Mesenchymal stem cell (in vitro differentiated cells and primary cell): ENCODE measurements around the gene LCORL.

ENCODE experiments used
- DNase-seq: peaks from one replicate; pipeline ENCODE4 v3.0.0-alpha.2; 2013
- H2AFZ ChIP-seq: one replicate; pipeline ENCODE4 v1.6.1; 2013; ENCODE audit warnings: low read depth, mild to moderate bottlenecking, control low read depth, inconsistent platforms, low read length, moderate library complexity
- H2AK5ac ChIP-seq: 2 replicates; pipeline ENCODE4 v1.6.1; 2013; ENCODE audit warnings: low read length, moderate library complexity, mild to moderate bottlenecking, inconsistent platforms; ENCODE audit not compliant: severe bottlenecking
- H2BK120ac ChIP-seq: one replicate; pipeline ENCODE4 v1.6.1; 2013; ENCODE audit warnings: low read depth, mild to moderate bottlenecking, inconsistent platforms, low read length, moderate library complexity
- H2BK12ac ChIP-seq, 2 experiments: one replicate each; pipeline ENCODE4 v1.6.1; 2013; ENCODE audit warnings: inconsistent platforms in 2 of 2, low read length in 2 of 2, mild to moderate bottlenecking in 2 of 2, moderate library complexity in 2 of 2, control low read depth in 1 of 2
- H2BK15ac ChIP-seq: one replicate; pipeline ENCODE4 v1.6.1; 2013; ENCODE audit warnings: mild to moderate bottlenecking, low read depth, inconsistent platforms; ENCODE audit not compliant: poor library complexity, severe bottlenecking
- H2BK5ac ChIP-seq: 2 replicates; pipeline ENCODE4 v1.6.1; 2013; ENCODE audit warnings: low read depth, mild to moderate bottlenecking, low read length, control low read depth, inconsistent platforms; ENCODE audit not compliant: poor library complexity, severe bottlenecking
- H3K14ac ChIP-seq, 2 experiments: one replicate each; pipeline ENCODE4 v1.6.1; 2013; ENCODE audit warnings: inconsistent platforms in 2 of 2, low read length in 2 of 2, control low read depth in 1 of 2, mild to moderate bottlenecking in 1 of 2, moderate library complexity in 1 of 2
- H3K18ac ChIP-seq, 2 experiments: one replicate each; pipeline ENCODE4 v1.6.1; 2013; ENCODE audit warnings: inconsistent platforms in 2 of 2, low read length in 2 of 2, control low read depth in 1 of 2, low read depth in 1 of 2, mild to moderate bottlenecking in 1 of 2
- H3K23ac ChIP-seq, 2 experiments: one replicate each; pipeline ENCODE4 v1.6.1; 2013; ENCODE audit warnings: inconsistent platforms in 2 of 2, low read length in 2 of 2, mild to moderate bottlenecking in 2 of 2, moderate library complexity in 2 of 2, control low read depth in 1 of 2
- H3K27ac ChIP-seq: 2 replicates; pipeline ENCODE4 v1.5.1; 2013; ENCODE audit warnings: mild to moderate bottlenecking, moderate library complexity, low read length, control low read depth, inconsistent platforms; ENCODE audit not compliant: poor library complexity, severe bottlenecking
- H3K27me3 ChIP-seq, 2 experiments: 2 replicates each; pipeline versions ENCODE4 v1.6.1 to v1.7.0; 2013; ENCODE audit warnings: low read length in 2 of 2, mild to moderate bottlenecking in 2 of 2, moderate library complexity in 2 of 2, control low read depth in 1 of 2, inconsistent platforms in 1 of 2; ENCODE audit not compliant: control insufficient read depth in 1 of 2, insufficient read depth in 1 of 2
- H3K36me3 ChIP-seq, 2 experiments: 2 replicates each; pipeline versions ENCODE4 v1.6.1 to v1.7.0; 2013; ENCODE audit warnings: low read length in 2 of 2, control low read depth in 1 of 2, inconsistent platforms in 1 of 2, low read depth in 1 of 2, mild to moderate bottlenecking in 1 of 2; ENCODE audit not compliant: insufficient read depth in 2 of 2, control insufficient read depth in 1 of 2
- H3K4ac ChIP-seq, 2 experiments: one replicate each; pipeline ENCODE4 v1.6.1; 2013; ENCODE audit warnings: inconsistent platforms in 2 of 2, low read length in 2 of 2, mild to moderate bottlenecking in 2 of 2, moderate library complexity in 2 of 2, control low read depth in 1 of 2, low read depth in 1 of 2
- H3K4me1 ChIP-seq: 2 replicates; pipeline ENCODE4 v1.6.1; 2013; ENCODE audit warnings: low read depth, low read length, control low read depth; ENCODE audit not compliant: control insufficient read depth, insufficient read depth
- H3K4me2 ChIP-seq: 2 replicates; pipeline ENCODE4 v1.6.1; 2013; ENCODE audit warnings: low read length, mild to moderate bottlenecking, inconsistent platforms; ENCODE audit not compliant: poor library complexity, severe bottlenecking
- H3K4me3 ChIP-seq, 2 experiments: 2 replicates each; pipeline versions ENCODE4 v1.5.1 to v1.7.0; 2013; ENCODE audit warnings: low read length in 2 of 2, mild to moderate bottlenecking in 2 of 2, control low read depth in 1 of 2, low read depth in 1 of 2; ENCODE audit not compliant: insufficient read depth in 1 of 2
- H3K79me1 ChIP-seq: replicated peaks from 2 replicates; pipeline ENCODE4 v1.6.1; 2013; ENCODE audit warnings: mild to moderate bottlenecking, control low read depth, low read length, inconsistent platforms; ENCODE audit not compliant: poor library complexity, severe bottlenecking
- H3K9ac ChIP-seq: 2 replicates; pipeline ENCODE4 v1.7.0; 2013; ENCODE audit warnings: mild to moderate bottlenecking, low read length, moderate library complexity
- H3K9me3 ChIP-seq: 2 replicates; pipeline ENCODE4 v1.7.0; 2013; ENCODE audit warnings: mild to moderate bottlenecking, low read length; ENCODE audit not compliant: control insufficient read depth
- H4K8ac ChIP-seq: one replicate; pipeline ENCODE4 v1.6.1; 2013; ENCODE audit warnings: inconsistent platforms, mild to moderate bottlenecking, low read length, moderate library complexity
- H4K91ac ChIP-seq: one replicate; pipeline ENCODE4 v1.6.1; 2013; ENCODE audit warnings: mild to moderate bottlenecking, low read length, inconsistent platforms
- WGBS: methylation state at CpG from one replicate; pipeline ENCODE4 v1.1.7; 2013; ENCODE audit warnings: mixed read lengths; 5-methylcytosine and 5-hydroxymethylcytosine counted together

Gene LCORL

DNA sequence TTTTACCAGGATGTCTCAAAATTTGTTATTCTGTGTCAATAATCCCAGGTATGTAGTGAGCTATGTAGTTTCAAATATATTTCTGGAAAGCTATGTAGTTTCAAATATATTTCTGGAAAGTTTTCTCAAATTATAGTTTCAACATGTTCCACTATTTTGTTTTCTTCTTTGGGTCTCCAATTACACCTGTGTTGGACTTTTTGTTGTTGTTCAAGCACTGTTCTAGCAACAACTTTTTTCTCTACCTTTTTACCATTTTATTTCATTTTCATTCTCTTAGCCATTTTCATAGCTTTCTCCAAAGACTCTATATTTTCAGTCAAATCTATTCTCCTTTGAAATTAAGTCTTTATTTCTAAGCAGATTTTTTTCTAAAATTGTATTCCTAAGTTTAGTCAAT, 88.4 kb downstream of the LCORL start:
- Histone ChIP-seq H3K36me3 (no peaks in the 10 kb centered on the region), H3K14ac (no peak overlapping the region), H2AK5ac (no peak overlapping the region), H2AFZ (no peak overlapping the region), H3K27me3 (no peaks in the 10 kb centered on the region), H2BK12ac (no peak overlapping the region), H4K91ac (no peak overlapping the region), H3K79me1 (peaks cover 6% of the 10 kb centered on the region), H3K18ac (no peak overlapping the region), H2BK5ac (no peak overlapping the region), H3K4me1 (no peaks in the 10 kb centered on the region), H3K23ac (no peak overlapping the region), H2BK120ac (no peak overlapping the region), H3K9me3 (peaks cover 6% of the 10 kb centered on the region), H4K8ac (no peak overlapping the region), H3K4me3 (no peak overlapping the region), H3K9ac (no peak overlapping the region), H3K27ac (no peak overlapping the region), H3K4me2 (no peak overlapping the region), H2BK15ac (no peak overlapping the region), H3K4ac (no peak overlapping the region)
- no peak for DNase-seq

DNA sequence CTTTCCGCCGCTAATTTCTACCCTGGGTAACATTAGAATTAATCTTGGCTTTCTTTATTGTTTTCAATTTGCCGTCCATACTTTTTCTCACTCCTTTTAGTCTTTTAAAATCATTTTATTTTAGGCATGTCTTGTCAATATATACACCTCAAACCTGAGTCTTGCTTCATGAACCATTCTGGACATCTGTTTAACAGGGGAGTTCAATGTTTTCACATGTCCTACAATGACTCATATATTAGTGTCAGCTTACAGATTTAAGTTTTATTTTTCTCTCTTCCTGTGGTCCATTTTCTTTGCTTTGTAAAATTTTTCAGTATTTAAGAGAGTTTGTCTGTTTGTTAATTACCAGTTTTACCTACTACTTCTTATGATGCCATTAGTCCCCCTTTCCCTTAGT, 89.5 kb downstream of the LCORL start:
- DNase-seq: no peak
- Histone ChIP-seq H4K91ac (no peak overlapping the region), H3K18ac (no peak overlapping the region), H3K4me1 (no peaks in the 10 kb centered on the region), H3K36me3 (no peaks in the 10 kb centered on the region), H3K4ac (no peak overlapping the region), H3K9me3 (peaks cover 6% of the 10 kb centered on the region), H2AK5ac (no peak overlapping the region), H3K14ac (no peak overlapping the region), H2AFZ (no peak overlapping the region), H3K79me1 (peaks cover 12% of the 10 kb centered on the region), H4K8ac (no peak overlapping the region), H3K9ac (no peak overlapping the region), H2BK12ac (no peak overlapping the region), H3K27ac (no peak overlapping the region), H3K4me2 (no peak overlapping the region), H2BK120ac (no peak overlapping the region), H2BK15ac (no peak overlapping the region), H2BK5ac (no peak overlapping the region), H3K4me3 (no peak overlapping the region), H3K23ac (no peak overlapping the region), H3K27me3 (no peaks in the 10 kb centered on the region)
- WGBS: 100% methylated on average over 3 of the region's 3 CpGs

DNA sequence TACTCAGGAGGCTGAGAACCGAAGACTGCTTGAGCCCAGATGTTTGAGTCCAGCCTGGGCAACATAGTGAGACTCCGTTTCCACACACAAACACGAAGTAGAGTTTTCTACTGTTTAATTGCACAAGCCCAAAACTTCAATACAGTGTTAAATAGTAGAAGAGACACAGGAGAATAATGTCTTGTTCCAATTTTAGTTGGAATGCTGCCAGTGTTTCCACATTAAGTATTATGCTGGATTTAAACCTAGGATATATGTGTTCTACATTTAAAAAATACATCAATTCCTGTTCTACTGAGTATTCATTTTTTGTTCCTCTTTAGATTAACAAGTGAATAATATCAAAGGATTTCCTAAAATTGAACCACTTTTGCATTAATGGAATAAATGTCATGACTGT, 91.3 kb downstream of the LCORL start:
- H2AK5ac ChIP-seq: no peak overlapping the region
- H3K79me1 ChIP-seq: peaks cover 16% of the 10 kb centered on the region
- DNase-seq: no peak
- no peaks in the 10 kb centered on the region for H3K27me3 ChIP-seq
- no peaks in the 10 kb centered on the region for H3K36me3 ChIP-seq
- no peak overlapping the region for H4K91ac ChIP-seq
- H3K9me3 ChIP-seq: peaks cover 6% of the 10 kb centered on the region
- no peak overlapping the region for H2AFZ ChIP-seq
- H3K4me1 ChIP-seq: no peaks in the 10 kb centered on the region
- no peak overlapping the region for H3K9ac ChIP-seq
- no peak overlapping the region for H3K27ac ChIP-seq
- no peak overlapping the region for H3K4me3 ChIP-seq
- H3K4me2 ChIP-seq: no peak overlapping the region
- 83% methylated on average over 1 of the region's 3 CpGs for WGBS
- H2BK5ac ChIP-seq: no peak overlapping the region
- H2BK12ac ChIP-seq: no peak overlapping the region
- H4K8ac ChIP-seq: no peak overlapping the region
- H3K23ac ChIP-seq: no peak overlapping the region
- H2BK120ac ChIP-seq: no peak overlapping the region
- no peak overlapping the region for H3K4ac ChIP-seq
- no peak overlapping the region for H3K14ac ChIP-seq
- H2BK15ac ChIP-seq: no peak overlapping the region
- H3K18ac ChIP-seq: no peak overlapping the region

DNA sequence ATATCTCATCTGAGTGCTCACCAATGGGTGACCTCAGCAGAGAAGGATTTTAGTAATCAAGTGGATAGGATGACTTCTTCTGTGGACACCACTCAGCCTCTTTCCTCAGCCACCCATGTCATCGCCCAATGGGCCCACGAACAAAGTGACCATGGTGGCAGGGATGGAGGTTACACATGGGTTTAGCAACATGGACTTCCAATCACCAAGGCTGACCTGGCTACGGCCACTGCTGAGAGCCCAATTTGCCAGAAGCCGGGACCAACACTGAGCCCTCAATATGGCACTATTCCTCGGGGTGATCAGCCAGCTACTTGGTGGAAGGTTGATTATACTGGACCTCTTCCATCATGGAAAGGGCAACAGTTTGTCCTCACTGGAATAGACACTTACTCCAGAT, 97.4 kb downstream of the LCORL start:
- H3K4me2 ChIP-seq: no peak overlapping the region
- no peak overlapping the region for H2AK5ac ChIP-seq
- H3K9me3 ChIP-seq: no peaks in the 10 kb centered on the region
- no peak overlapping the region for H2AFZ ChIP-seq
- H3K14ac ChIP-seq: no peak overlapping the region
- H3K36me3 ChIP-seq: peaks cover 2 to 7% of the 10 kb centered on the region in 2 experiments
- H2BK120ac ChIP-seq: no peak overlapping the region
- no peak overlapping the region for H4K91ac ChIP-seq
- no peak overlapping the region for H3K23ac ChIP-seq
- no peaks in the 10 kb centered on the region for H3K27me3 ChIP-seq
- H3K4me3 ChIP-seq: no peak overlapping the region
- no peak overlapping the region for H3K9ac ChIP-seq
- no peak overlapping the region for H3K18ac ChIP-seq
- no peaks in the 10 kb centered on the region for H3K4me1 ChIP-seq
- no peak overlapping the region for H2BK15ac ChIP-seq
- 96% methylated on average over 5 of the region's 5 CpGs for WGBS
- H3K27ac ChIP-seq: no peak overlapping the region
- H2BK5ac ChIP-seq: no peak overlapping the region
- H2BK12ac ChIP-seq: no peak overlapping the region
- no peak for DNase-seq
- peaks cover 30% of the 10 kb centered on the region for H3K79me1 ChIP-seq
- no peak overlapping the region for H4K8ac ChIP-seq
- H3K4ac ChIP-seq: no peak overlapping the region
